Globus pallidus (tissue), 1 donor: ENCODE results near the gene MAP3K8.

Experiments used
- DNase-seq: peaks from one replicate; pipeline ENCODE4 v3.0.0-alpha.2; 2015; ENCODE audit warnings: low spot score

Gene MAP3K8

DNA sequence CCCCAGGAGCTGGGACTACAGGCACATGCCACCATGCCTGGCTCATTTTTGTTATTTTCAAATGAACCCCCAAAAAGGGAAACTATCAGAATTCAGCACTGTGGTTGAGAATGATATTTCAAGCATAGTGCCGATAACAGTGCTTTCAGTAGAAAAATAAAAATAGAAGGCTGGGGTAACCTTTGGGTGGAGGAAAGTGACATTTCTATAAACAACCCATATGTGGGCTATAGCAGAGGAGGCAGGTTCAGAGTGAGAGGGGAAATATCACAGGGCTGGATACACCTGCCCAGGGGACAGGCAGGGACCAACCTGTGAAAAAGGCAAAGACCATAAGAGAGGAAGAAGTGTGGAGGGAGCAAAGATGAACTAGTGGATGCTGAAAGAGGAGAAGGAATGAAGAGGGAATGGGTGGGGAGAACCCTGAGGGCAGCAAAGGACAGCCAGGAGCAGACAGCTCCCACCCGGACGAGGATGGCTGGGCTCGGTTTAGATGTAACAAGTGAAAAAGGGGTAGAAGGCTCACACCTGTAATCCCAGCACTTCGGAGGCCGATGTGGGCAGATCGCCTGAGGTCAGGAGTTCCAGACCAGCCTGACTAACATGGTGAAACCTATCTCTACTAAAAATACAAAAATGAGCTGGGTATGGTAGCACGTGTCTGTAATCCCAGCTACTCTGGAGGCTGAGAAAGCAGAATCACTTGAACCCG lies 56.5 kb downstream of the MAP3K8 start:
- DNase-seq: no peak

- no peak for DNase-seq
Measured at GRCh38 chr10:30491204-30491915, 57.4 kb downstream of the MAP3K8 start.

DNA sequence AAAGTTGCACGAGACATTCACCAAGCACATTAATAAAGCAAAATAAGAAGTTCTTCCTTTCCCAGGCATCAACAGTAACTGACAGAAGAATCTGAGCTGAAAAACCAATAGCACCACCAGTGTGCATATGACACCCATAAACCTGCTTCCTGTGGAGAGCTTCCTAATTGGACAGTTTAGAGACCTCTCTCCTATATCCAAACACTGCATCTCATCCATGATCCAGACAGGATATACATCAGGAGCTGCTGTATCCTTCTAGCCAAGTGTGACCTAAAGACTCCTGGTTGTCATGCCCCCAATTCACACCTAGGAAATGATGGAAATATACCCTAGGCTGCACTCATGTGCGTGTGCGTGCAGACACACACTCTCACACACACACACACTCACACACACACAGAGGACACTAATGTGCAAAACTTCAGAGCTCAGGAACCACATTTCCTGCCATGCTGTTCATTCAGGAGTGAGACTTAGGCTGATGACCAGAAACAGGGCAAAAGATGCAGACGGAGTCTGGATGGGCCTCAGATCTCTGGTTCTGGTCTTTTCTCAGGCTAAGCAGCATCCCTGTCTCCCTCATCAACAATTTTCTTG lies 58.0 kb downstream of the MAP3K8 start:
- DNase-seq: no peak

- DNase-seq: peak; percentile 60
Measured at GRCh38 chr10:30493609-30494530, 59.9 kb downstream of the MAP3K8 start.

- no peak for DNase-seq
Measured at GRCh38 chr10:30494558-30494957, 60.6 kb downstream of the MAP3K8 start.

DNA sequence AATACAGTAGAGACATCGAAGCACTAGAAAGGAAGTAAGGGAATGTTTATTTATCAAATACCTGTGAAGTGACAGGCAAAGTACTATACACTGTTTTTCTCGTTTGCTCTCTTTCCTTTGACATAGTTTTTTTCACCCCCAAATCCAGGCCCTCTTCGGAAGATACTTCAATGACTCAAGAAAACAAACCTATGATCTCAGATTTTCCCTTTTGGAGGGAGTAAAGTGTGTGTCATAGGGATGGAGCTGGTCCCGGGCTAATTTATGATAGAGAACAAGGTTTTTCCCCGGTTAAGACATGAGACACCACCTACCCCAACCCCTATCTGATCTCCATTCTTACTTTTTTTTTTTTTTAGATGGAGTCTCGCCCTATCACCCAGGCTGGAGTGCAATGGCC lies 61.7 kb downstream of the MAP3K8 start:
- no peak for DNase-seq

GRCh38 chr10:30499816-30500215 lies 65.8 kb downstream of the MAP3K8 start:
- no peak for DNase-seq

DNA sequence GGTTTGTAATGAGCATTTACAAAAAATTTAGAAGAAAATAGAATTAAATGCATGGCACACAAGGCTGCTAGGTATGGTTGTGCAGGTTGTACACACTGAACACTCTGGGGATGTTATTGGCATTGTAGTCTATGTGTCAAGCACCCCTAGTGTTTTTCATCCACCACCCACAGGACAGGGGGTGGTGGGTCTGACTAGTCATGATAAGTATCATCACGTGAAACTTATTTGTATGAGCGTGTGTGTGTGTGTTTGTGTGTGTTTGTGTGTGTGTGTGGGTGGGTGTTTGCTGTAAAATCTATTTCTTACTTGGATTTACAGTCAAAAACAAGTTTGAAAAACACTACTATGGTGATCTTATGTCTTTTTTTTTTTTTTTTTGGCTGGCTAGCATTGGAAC lies 66.5 kb downstream of the MAP3K8 start:
- no peak for DNase-seq

DNA sequence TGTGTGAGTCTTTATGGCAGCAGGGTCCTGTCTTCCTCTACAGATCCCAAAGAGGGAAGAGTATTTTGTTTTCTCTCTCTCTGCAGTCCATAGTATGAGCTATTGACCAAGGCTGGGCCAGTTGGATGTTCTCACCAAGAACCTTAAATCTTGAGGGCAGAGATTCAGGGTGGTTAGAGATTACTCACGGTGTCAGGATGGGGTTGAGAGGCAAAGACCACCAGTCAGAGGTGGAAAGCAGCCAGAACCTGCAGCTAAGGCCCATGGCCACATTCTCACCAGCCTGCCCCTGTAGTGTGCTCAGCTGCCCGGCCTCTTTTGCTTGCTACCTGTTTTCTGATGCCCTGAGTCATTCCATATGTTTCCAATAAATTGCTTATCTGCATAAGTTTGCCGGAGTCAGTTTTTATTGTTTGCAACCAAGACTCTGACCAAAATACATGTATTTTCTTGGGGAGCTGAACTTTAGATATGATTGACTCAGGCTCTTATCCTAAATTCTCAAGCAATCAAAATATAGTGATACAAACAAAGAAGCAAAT lies 67.0 kb downstream of the MAP3K8 start:
- DNase-seq: no peak

- no peak for DNase-seq
Measured at GRCh38 chr10:30502266-30503060, 68.5 kb downstream of the MAP3K8 start.

- DNase-seq: no peak
Measured at GRCh38 chr10:30503700-30504266, 69.8 kb downstream of the MAP3K8 start.

GRCh38 chr10:30505543-30506298 lies 71.7 kb downstream of the MAP3K8 start:
- DNase-seq: peak; percentile 47

DNA sequence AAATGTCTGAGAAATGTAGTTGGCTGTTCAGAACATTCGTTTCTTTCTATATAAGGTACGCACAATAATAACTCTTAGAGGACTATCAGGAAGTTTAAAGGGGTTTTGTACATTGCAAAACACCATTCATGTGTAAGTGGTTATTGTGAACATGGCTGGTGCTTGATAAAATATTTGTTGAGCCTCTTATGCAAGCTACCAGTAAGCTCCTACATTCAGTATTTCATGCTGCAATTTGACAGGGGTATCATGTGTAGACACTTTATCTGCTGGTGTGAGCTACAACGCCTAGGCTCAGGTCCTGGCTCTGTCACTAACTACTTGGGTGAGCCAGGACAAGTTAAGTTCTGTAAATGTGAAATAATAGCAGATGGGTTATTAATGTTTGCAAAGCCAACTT lies 75.5 kb downstream of the MAP3K8 start:
- DNase-seq: no peak

DNA sequence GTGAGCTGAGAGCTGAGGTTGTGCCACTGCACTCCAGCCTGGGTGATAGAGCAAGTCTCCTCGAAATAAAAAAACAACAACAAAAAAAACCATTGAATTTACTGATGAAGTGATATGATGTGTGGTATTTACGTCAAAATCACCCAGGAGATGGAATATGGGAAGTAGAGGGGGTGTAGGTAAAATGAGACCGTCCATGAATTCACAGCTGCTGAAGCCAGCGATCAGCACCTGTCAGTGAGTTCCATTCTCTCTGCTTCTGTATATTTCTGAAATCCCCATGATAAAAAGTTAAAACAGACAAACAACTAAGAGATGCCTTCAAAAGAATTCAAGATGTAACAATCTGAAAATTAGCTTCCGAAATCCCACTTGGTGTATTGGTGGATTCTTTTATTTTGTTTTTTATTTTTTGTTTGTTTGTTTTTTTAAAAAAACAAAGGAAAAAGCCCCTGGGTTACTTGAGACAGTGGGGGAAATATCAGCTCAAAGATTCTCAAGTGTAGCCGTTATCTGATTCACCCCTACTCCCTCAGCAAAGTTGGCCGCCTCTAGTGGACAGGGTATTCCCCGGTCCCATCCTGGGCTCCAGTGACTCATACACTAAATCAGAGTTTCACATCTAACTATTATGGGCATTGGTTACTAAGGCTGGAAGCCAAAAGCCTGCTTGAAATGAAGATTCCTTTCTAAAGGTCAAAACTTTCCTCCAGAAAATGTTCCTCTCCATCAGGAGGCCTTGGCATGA lies 76.4 kb downstream of the MAP3K8 start:
- no peak for DNase-seq

GRCh38 chr10:30510932-30511700 lies 77.1 kb downstream of the MAP3K8 start:
- no peak for DNase-seq
